Measurements from ENCODE around the gene GSDME. TPM values are rescaled to one million over a fixed set of nuclear protein-coding genes. Genes with fewer than 3 reads are reported as not detected.

GSDME gene
- total and polyA plus RNA-seq, 2 of the 4 experiments (the other 2 are of a cell fraction) = 75.2 to 78.7 TPM

- no peak for TF ChIP-seq CTCF (conservative IDR thresholded peaks at IDR 0.05; ENCODE audit: low read depth, low read length)
- TF ChIP-seq CEBPB (IDR thresholded peaks at IDR 0.05; ENCODE audit: low read depth, low read length) = 0 out of 2 replicates have a peak, but pooled peaks have one; percentile 15
- TF ChIP-seq NFE2L2 (IDR thresholded peaks at IDR 0.05; ENCODE audit: low read depth, low read length) = peak; percentile 98
Measured at GRCh38 chr7:24732646-24733413, 24.4 kb downstream of the GSDME start (continued).

GRCh38 chr7:24731313-24731712 lies 26.0 kb downstream of the GSDME start:
- Histone ChIP-seq H3K9me1 (ENCODE audit: insufficient read depth, low read length) (peaks cover 26% of the 10 kb centered on the region), H3K4me3 (ENCODE audit: insufficient read depth, low read depth, low read length) (no peak overlapping the region), H2BK20ac (ENCODE audit: low read depth, low read length) (no peak overlapping the region), H3K27me3 (ENCODE audit: control insufficient read depth, insufficient read depth, low read length) (no peaks in the 10 kb centered on the region), H2AK5ac (ENCODE audit: low read depth, low read length) (no peak overlapping the region), H3K36me3 (ENCODE audit: control insufficient read depth, insufficient read depth, low read length) (peaks cover 2% of the 10 kb centered on the region), H3K27ac (ENCODE audit: insufficient read depth, low read length) (no peak overlapping the region), H3K9me3 (ENCODE audit: control insufficient read depth, insufficient read depth, low read length) (no peaks in the 10 kb centered on the region), H3K18ac (ENCODE audit: low read depth, low read length) (no peak overlapping the region), H4K20me1 (ENCODE audit: insufficient read depth, low read length) (peaks cover 5% of the 10 kb centered on the region; the same call in 1 of the 2 replicates), H2BK120ac (ENCODE audit: low read depth, low read length) (no peak overlapping the region), H3K4ac (ENCODE audit: low read depth, low read length) (no peak overlapping the region), H3K23ac (ENCODE audit: low read depth, low read length) (no peak overlapping the region), H4K5ac (ENCODE audit: low read depth, low read length) (no peak overlapping the region), H3K79me1 (ENCODE audit: low read depth in 1 of 2, low read length in 2 of 2) (peaks cover 56 to 69% of the 10 kb centered on the region in 2 experiments), H2BK15ac (ENCODE audit: low read depth, low read length) (no peak overlapping the region), H4K8ac (ENCODE audit: low read depth in 2 of 2, low read length in 2 of 2) (no peak overlapping the region), H2BK5ac (ENCODE audit: low read depth, low read length, poor library complexity, severe bottlenecking) (no peak overlapping the region), H3K9ac (ENCODE audit: low read depth, low read length) (no peak overlapping the region), H3K14ac (replicated peaks; ENCODE audit: low read depth, low read length) (no peak overlapping the region), H2AK9ac (replicated peaks; ENCODE audit: low read depth, low read length, poor library complexity) (no peak overlapping the region), H3K56ac (ENCODE audit: extremely low read depth, insufficient read depth, low read length) (no peak overlapping the region), H3K4me2 (ENCODE audit: low read depth, low read length) (no peak overlapping the region), H2AFZ (replicated peaks; ENCODE audit: low read length, poor library complexity) (no peak overlapping the region), H4K91ac (ENCODE audit: insufficient read depth, low read depth, low read length) (no peak overlapping the region), H3K4me1 (ENCODE audit: control insufficient read depth, insufficient read depth, low read length) (peaks cover 23% of the 10 kb centered on the region)
- in situ Hi-C loops (cut with MboI; ENCODE audit: low sequenced_read_pairs) = no loop called here
- intact Hi-C loops (cut with micrococcal nuclease) = no loop called here
- CTCF ChIA-PET = interaction anchor here (0.6 kb wide), 1 partner anchor 21 kb away, joined by 8 read pairs; no protein-coding TSS in a partner anchor
- DNase-seq (no peak), ATAC-seq (ENCODE audit: low read depth) (no peak)
- TF ChIP-seq, protein P1, sequence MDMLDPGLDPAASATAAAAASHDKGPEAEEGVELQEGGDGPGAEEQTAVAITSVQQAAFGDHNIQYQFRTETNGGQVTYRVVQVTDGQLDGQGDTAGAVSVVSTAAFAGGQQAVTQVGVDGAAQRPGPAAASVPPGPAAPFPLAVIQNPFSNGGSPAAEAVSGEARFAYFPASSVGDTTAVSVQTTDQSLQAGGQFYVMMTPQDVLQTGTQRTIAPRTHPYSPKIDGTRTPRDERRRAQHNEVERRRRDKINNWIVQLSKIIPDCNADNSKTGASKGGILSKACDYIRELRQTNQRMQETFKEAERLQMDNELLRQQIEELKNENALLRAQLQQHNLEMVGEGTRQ (IDR thresholded peaks at IDR 0.05; ENCODE audit: low read depth, low read length) = no peak
- dilution Hi-C loops (cut with HindIII; ENCODE audit: low sequenced_read_pairs, unreplicated experiment) = no loop called here
- WGBS, 2 experiments (ENCODE audit: extremely low coverage in 2 of 2, insufficient read length in 1 of 2) = 90% methylated on average over 10 of the region's 13 CpGs; no CpG with 5 or more reads in 1 of the 2 experiments
- POLR2A ChIA-PET (ENCODE audit: unreplicated experiment) = no interaction called here
- no TSS peak for BruUV-seq (replicated peaks)
